SIG-M5 treated with dmso at 0.1 percent for 504 hours (cell line): ENCODE data around the gene SF3B1.
A peak's percentile ranks its signal among the peaks of the same experiment; 100 is the strongest.
"Not testable (repeated sequence)": the region's sequence is repeated elsewhere in the genome, so short reads cannot be mapped to it uniquely, and the experiment has no call there.

Experiments used
- DNase-seq: peaks from one replicate; lab custom pipeline; 2025; ENCODE audit not compliant: unreplicated experiment; lab: John Stamatoyannopoulos, UW

Gene SF3B1

GRCh38 chr2:197433780-197434438 lies 919 bp downstream of the SF3B1 start:
- peak; percentile 28 for DNase-seq

- not testable (repeated sequence) for DNase-seq
Measured at GRCh38 chr2:197432527-197432926, 2.3 kb downstream of the SF3B1 start.

- DNase-seq: no peak
Measured at GRCh38 chr2:197431858-197432257, 3.0 kb downstream of the SF3B1 start.

GRCh38 chr2:197427986-197428385 lies 6.8 kb downstream of the SF3B1 start:
- DNase-seq: no peak

GRCh38 chr2:197426723-197427603 lies 7.9 kb downstream of the SF3B1 start:
- no peak for DNase-seq

- DNase-seq: no peak
Measured at GRCh38 chr2:197425550-197425949, 9.3 kb downstream of the SF3B1 start.

GRCh38 chr2:197423307-197423706 lies 11.5 kb downstream of the SF3B1 start:
- no peak for DNase-seq

- DNase-seq: no peak
Measured at GRCh38 chr2:197419438-197419837, 15.4 kb downstream of the SF3B1 start.

- DNase-seq: no peak
Measured at GRCh38 chr2:197416268-197416667, 18.6 kb downstream of the SF3B1 start.

GRCh38 chr2:197414515-197414914 lies 20.3 kb downstream of the SF3B1 start:
- no peak for DNase-seq

- no peak for DNase-seq
Measured at GRCh38 chr2:197414039-197414438, 20.8 kb downstream of the SF3B1 start.

- DNase-seq: no peak
Measured at GRCh38 chr2:197405582-197405981, 29.2 kb downstream of the SF3B1 start.

GRCh38 chr2:197399887-197400540 lies 34.8 kb downstream of the SF3B1 start:
- no peak for DNase-seq

GRCh38 chr2:197398913-197399312 lies 35.9 kb downstream of the SF3B1 start:
- DNase-seq: no peak

GRCh38 chr2:197391220-197391717 lies 43.6 kb downstream of the SF3B1 start:
- no peak for DNase-seq

GRCh38 chr2:197388866-197389587 lies 45.8 kb downstream of the SF3B1 start:
- no peak for DNase-seq

- no peak for DNase-seq
Measured at GRCh38 chr2:197387179-197387578, 47.6 kb downstream of the SF3B1 start.

- DNase-seq: no peak
Measured at GRCh38 chr2:197386242-197386641, 48.6 kb downstream of the SF3B1 start.

- no peak for DNase-seq
Measured at GRCh38 chr2:197383825-197384224, 51.0 kb downstream of the SF3B1 start.

- DNase-seq: no peak
Measured at GRCh38 chr2:197381641-197382040, 53.2 kb downstream of the SF3B1 start.

- not testable (repeated sequence) for DNase-seq
Measured at GRCh38 chr2:197379918-197380309, 54.9 kb downstream of the SF3B1 start.
